ENCODE measurements around the gene HECTD4.
"Not testable (repeated sequence)": the region's sequence is repeated elsewhere in the genome, so short reads cannot be mapped to it uniquely, and the experiment has no call there.

HECTD4 gene

DNA sequence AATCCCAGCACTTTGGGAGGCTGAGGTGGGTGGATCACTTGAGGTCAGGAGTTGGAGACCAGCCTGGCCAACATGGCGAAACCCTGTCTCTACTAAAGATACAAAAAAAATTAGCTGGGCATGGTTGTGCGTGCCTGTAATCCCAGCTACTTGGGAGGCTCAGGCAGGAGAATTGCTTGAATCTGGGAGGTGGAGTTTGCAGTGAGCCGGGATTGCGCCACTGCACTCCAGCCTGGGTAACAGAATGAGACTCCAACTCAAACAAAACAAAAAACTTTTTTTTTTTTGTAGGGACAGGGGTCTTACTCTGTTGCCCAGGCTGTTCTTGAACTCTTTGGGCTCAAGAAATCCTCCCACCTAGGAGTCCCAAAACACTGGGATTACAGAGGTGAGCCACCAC lies 33.2 kb upstream of the HECTD4 start:
- H3K4me1 Mint-ChIP-seq (ENCODE audit: low read depth), result peaks cover 19% of the 10 kb centered on the region
- H3K9me3 Mint-ChIP-seq (ENCODE audit: low read depth); H3K27me3 Mint-ChIP-seq; H3K27ac Mint-ChIP-seq; H3K36me3 Mint-ChIP-seq; H3K4me3 Mint-ChIP-seq: not testable (repeated sequence)

DNA sequence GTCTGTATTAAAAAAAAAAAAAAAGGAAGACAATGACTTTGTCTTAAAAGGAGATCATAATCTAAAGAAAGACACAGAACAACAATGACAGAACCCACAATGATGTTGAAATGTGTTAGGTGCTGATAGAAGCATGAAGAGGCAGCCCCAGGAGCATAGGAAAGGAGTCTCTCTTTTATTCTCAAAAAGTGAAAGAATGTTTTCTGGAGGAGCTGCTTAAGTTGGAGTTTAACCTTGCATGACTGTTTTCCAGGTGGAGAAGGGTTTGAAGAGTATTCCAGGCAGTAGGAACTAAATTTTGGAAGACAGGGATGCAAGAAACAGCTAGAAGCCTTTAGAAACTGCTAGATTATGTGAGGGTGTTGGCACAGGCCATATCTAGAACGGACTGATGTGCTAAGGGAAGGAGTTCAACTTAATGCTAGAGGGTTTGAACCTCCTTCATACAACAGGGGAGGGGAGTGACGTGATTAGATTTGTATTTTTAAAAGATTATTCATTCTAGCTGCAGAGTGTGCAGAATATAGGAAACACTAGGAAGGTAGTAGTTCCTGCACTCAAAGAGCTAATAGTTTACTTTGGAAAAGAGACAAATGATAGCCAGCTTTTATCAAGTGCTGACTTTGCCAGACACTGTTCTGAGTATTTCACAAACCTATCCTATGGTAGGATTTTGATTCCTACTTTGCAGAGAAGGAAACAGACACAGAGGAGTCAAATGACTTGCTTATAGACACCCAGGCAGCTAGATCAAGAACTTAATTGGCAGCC lies 31.8 kb upstream of the HECTD4 start:
- Mint-ChIP-seq H3K4me3 (no peak overlapping the region), H3K36me3 (no peaks in the 10 kb centered on the region), H3K4me1 (ENCODE audit: low read depth) (peaks cover 10% of the 10 kb centered on the region), H3K27me3 (no peaks in the 10 kb centered on the region), H3K27ac (no peak overlapping the region), H3K9me3 (ENCODE audit: low read depth) (no peaks in the 10 kb centered on the region)

DNA sequence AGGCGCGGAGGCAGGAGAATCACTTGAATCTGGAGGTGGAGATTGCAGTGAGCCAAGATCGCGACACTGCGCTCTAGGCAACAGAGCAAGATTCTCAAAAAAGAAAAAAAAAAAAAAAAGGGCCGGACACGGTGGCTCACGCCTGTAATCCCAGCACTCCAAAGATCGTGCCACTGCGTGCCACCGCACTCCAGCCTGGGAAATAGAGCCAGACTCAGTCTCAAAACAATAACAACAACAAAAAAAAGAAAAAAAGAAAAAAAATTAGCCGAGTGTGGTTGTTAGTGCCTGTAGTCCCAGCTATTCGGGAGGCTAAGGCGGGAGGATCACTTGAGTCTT lies 27.6 kb upstream of the HECTD4 start:
- H3K4me1 Mint-ChIP-seq (ENCODE audit: low read depth), result peaks cover 37% of the 10 kb centered on the region
- peak overlapping the region; percentile 100 for H3K27ac Mint-ChIP-seq
- no peaks in the 10 kb centered on the region for H3K27me3 Mint-ChIP-seq
- no peaks in the 10 kb centered on the region for H3K9me3 Mint-ChIP-seq (ENCODE audit: low read depth)
- H3K4me3 Mint-ChIP-seq, result peak overlapping the region; percentile 100
- peaks cover 19% of the 10 kb centered on the region for H3K36me3 Mint-ChIP-seq

DNA sequence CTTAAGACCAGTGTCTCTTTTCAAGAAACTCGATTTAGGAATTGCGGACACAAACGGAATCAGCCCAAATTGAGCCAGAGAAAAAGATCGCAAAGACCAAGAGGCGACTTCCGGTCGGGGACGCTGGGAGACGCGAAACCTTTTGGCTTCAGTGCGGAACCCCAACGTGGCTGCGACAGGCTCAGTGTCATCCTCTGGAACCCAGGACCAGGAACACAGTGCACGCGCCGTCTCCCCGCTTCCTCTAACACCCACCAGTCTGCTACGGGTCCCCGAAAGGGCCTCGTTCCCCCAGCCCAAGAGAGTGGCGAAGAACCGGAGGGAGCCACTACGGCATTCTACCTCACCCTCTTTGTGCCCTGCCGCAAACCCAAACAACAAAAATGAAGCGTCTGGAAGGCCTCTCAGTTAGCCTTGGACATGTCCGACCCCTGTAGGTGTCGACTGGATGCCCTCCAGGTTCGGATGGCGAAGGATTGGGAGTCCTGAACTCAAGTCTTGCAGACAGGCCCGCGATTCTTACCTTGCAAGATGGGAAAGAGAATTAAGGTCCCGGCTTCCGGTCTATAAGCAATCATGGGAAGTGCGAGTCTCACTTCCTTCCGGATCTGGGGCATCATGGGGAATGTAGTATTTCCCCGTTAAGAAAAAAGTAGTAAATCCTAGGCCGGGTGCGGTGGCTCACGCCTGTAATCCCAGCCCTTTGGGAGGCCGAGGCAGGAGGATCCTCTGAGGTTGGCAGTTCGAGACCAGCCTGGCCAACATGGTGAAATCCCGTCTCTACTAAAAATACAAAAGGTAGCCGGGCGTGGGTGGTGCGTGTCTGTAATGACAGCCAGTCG lies 27.1 kb upstream of the HECTD4 start, which contains the start of gene RPL6:
Gene RPL6 (minus strand): TSS at position 542 of the 842 bp plus-strand sequence. CDS start 949 bp downstream, outside the sequence.
- Mint-ChIP-seq H3K9me3 (ENCODE audit: low read depth) (no peaks in the 10 kb centered on the region), H3K4me3 (peak within 1 kb of the TSS; percentile 100), H3K27me3 (no peaks in the 10 kb centered on the region), H3K4me1 (ENCODE audit: low read depth) (peaks cover 39% of the 10 kb centered on the region), H3K36me3 (peaks cover 19% of the 10 kb centered on the region), H3K27ac (peak within 1 kb of the TSS; percentile 100)

DNA sequence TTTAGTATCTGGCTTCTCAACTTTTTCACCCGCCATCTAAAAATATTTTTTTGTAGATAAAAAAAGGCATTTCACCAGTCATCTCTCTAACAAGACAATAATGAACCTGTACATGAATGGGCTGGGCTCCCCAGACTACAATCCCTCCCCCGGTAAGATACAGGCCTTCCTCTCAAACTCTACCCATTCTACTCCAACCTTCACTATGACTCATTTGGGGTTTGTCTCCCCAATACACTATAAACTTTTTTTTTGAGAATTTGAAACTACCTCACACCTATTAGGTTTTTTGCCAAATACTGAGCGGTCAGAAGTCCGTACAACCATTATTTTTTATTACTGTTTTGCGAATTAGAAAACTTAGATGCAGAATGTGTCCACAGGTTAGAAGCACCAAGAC lies 26.4 kb upstream of the HECTD4 start:
- no peaks in the 10 kb centered on the region for H3K27me3 Mint-ChIP-seq
- peaks cover 39% of the 10 kb centered on the region for H3K4me1 Mint-ChIP-seq (ENCODE audit: low read depth)
- peak overlapping the region; percentile 100 for H3K27ac Mint-ChIP-seq
- H3K4me3 Mint-ChIP-seq, result peak overlapping the region; percentile 100
- no peaks in the 10 kb centered on the region for H3K9me3 Mint-ChIP-seq (ENCODE audit: low read depth)
- H3K36me3 Mint-ChIP-seq, result peaks cover 19% of the 10 kb centered on the region

GRCh38 chr12:112407683-112408082 lies 25.5 kb upstream of the HECTD4 start:
- not testable (repeated sequence) for H3K27me3 Mint-ChIP-seq; H3K9me3 Mint-ChIP-seq (ENCODE audit: low read depth)
- H3K27ac Mint-ChIP-seq, result peak overlapping the region; percentile 100
- H3K36me3 Mint-ChIP-seq, result peaks cover 19% of the 10 kb centered on the region
- H3K4me3 Mint-ChIP-seq, result peak overlapping the region; percentile 100
- peaks cover 39% of the 10 kb centered on the region for H3K4me1 Mint-ChIP-seq (ENCODE audit: low read depth)

- Mint-ChIP-seq H3K4me3 (peak overlapping the region; percentile 100), H3K4me1 (ENCODE audit: low read depth) (peaks cover 39% of the 10 kb centered on the region), H3K27ac (peak overlapping the region; percentile 100), H3K9me3 (ENCODE audit: low read depth) (no peaks in the 10 kb centered on the region), H3K36me3 (peaks cover 19% of the 10 kb centered on the region), H3K27me3 (no peaks in the 10 kb centered on the region)
These were observed 24.6 kb upstream of the HECTD4 start for GRCh38 chr12:112406519-112407488.

- Mint-ChIP-seq H3K27me3 (no peaks in the 10 kb centered on the region), H3K9me3 (ENCODE audit: low read depth) (no peaks in the 10 kb centered on the region), H3K36me3 (peaks cover 4% of the 10 kb centered on the region), H3K27ac (no peak overlapping the region), H3K4me1 (ENCODE audit: low read depth) (peaks cover 17% of the 10 kb centered on the region), H3K4me3 (no peak overlapping the region)
These were observed 19.8 kb upstream of the HECTD4 start for GRCh38 chr12:112401903-112402498.

GRCh38 chr12:112401054-112401453 lies 18.8 kb upstream of the HECTD4 start:
- H3K27me3 Mint-ChIP-seq, result no peaks in the 10 kb centered on the region
- no peaks in the 10 kb centered on the region for H3K9me3 Mint-ChIP-seq (ENCODE audit: low read depth)
- no peak overlapping the region for H3K4me3 Mint-ChIP-seq

GRCh38 chr12:112393328-112393727 lies 11.1 kb upstream of the HECTD4 start:
- Mint-ChIP-seq H3K9me3 (ENCODE audit: low read depth) (no peaks in the 10 kb centered on the region), H3K4me3 (no peak overlapping the region)

More at GRCh38 chr12:112401054-112401453, 18.8 kb upstream of the HECTD4 start:
- peaks cover 3% of the 10 kb centered on the region for H3K36me3 Mint-ChIP-seq
- H3K4me1 Mint-ChIP-seq (ENCODE audit: low read depth), result peaks cover 9% of the 10 kb centered on the region
- H3K27ac Mint-ChIP-seq, result no peak overlapping the region

DNA sequence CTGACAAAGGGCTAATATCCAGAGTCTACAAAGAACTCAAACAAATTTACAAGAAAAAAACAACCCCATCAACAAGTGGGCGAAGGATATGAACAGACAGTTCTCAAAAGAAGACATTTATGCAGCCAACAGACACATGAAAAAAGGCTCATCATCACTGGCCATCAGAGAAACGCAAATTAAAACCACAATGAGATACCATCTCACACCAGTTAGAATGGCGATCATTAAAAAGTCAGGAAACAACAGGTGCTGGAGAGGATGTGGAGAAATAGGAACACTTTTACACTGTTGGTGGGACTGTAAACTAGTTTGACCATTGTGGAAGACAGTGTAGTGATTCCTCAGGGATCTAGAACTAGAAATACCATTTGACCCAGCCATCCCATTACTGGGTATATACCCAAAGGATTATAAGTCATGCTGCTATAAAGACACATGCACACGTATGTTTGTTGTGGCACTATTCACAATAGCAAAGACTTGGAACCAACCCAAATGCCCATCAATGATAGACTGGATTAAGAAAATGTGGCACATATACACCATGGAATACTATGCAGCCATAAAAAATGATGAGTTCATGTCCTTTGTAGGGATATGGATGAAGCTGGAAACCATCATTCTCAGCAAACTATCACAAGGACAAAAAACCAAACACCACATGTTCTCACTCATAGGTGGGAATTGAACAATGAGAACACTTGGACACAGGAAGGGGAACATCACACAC lies 7.9 kb upstream of the HECTD4 start:
- H3K4me3 Mint-ChIP-seq, H3K27ac Mint-ChIP-seq, H3K36me3 Mint-ChIP-seq: not testable (repeated sequence)

More at GRCh38 chr12:112393328-112393727, 11.1 kb upstream of the HECTD4 start:
- H3K27ac Mint-ChIP-seq, result no peak overlapping the region
- no peaks in the 10 kb centered on the region for H3K4me1 Mint-ChIP-seq (ENCODE audit: low read depth)
- no peaks in the 10 kb centered on the region for H3K36me3 Mint-ChIP-seq
- no peaks in the 10 kb centered on the region for H3K27me3 Mint-ChIP-seq

GRCh38 chr12:112389228-112389627 lies 7.0 kb upstream of the HECTD4 start:
- Mint-ChIP-seq H3K36me3 (no peaks in the 10 kb centered on the region), H3K4me3 (no peak overlapping the region), H3K4me1 (ENCODE audit: low read depth) (peaks cover 11% of the 10 kb centered on the region), H3K27ac (no peak overlapping the region), H3K27me3 (no peaks in the 10 kb centered on the region), H3K9me3 (ENCODE audit: low read depth) (no peaks in the 10 kb centered on the region)

More for the DNA sequence above, 7.9 kb upstream of the HECTD4 start:
- H3K27me3 Mint-ChIP-seq; H3K9me3 Mint-ChIP-seq (ENCODE audit: low read depth): not testable (repeated sequence)
- peaks cover 11% of the 10 kb centered on the region for H3K4me1 Mint-ChIP-seq (ENCODE audit: low read depth)

GRCh38 chr12:112386726-112387125 lies 4.5 kb upstream of the HECTD4 start:
- H3K4me1 Mint-ChIP-seq (ENCODE audit: low read depth), result peaks cover 15% of the 10 kb centered on the region
- H3K27ac Mint-ChIP-seq, result peak overlapping the region; percentile 72
- no peaks in the 10 kb centered on the region for H3K27me3 Mint-ChIP-seq
- no peaks in the 10 kb centered on the region for H3K9me3 Mint-ChIP-seq (ENCODE audit: low read depth)
- peak overlapping the region; percentile 77 for H3K4me3 Mint-ChIP-seq
- no peaks in the 10 kb centered on the region for H3K36me3 Mint-ChIP-seq

GRCh38 chr12:112382866-112383265 lies 635 bp upstream of the HECTD4 start:
- Mint-ChIP-seq H3K27me3 (no peaks in the 10 kb centered on the region), H3K27ac (peak overlapping the region; percentile 90), H3K4me3 (peak overlapping the region; percentile 96)

More at GRCh38 chr12:112382866-112383265, 635 bp upstream of the HECTD4 start:
- Mint-ChIP-seq H3K4me1 (ENCODE audit: low read depth) (peaks cover 34% of the 10 kb centered on the region), H3K9me3 (ENCODE audit: low read depth) (no peaks in the 10 kb centered on the region), H3K36me3 (no peaks in the 10 kb centered on the region)
